HG03565 (cell line): ENCODE results near the gene HARS1.
"Not testable (repeated sequence)": the region's sequence is repeated elsewhere in the genome, so short reads cannot be mapped to it uniquely, and the experiment has no call there.

Source experiments
- ATAC-seq: cut with Tn5 transposase; IDR thresholded peaks from one replicate; pipeline ENCODE4 v1.9.1; 2021; ENCODE audit warnings: mild to moderate bottlenecking, moderate library complexity; ENCODE audit not compliant: unreplicated experiment

The HARS1 gene

GRCh38 chr5:140635291-140636257, 55.6 kb downstream of the HARS1 start:
- ATAC-seq, result no peak

GRCh38 chr5:140634103-140634502, 57.1 kb downstream of the HARS1 start:
- ATAC-seq, result no peak

GRCh38 chr5:140633501-140633900, 57.7 kb downstream of the HARS1 start:
- ATAC-seq, result no peak

GRCh38 chr5:140633021-140633471, 58.1 kb downstream of the HARS1 start, which contains the start of gene CD14:
CD14 (minus strand) TSS chr5:140633175; CDS start chr5:140633071, 104 bp downstream.
- no peak for ATAC-seq

GRCh38 chr5:140632366-140633020, 58.7 kb downstream of the HARS1 start:
- peak; percentile 45 for ATAC-seq

GRCh38 chr5:140631831-140632365, 59.3 kb downstream of the HARS1 start:
- ATAC-seq, result peak; percentile 25

GRCh38 chr5:140631036-140631417, 60.1 kb downstream of the HARS1 start:
- no peak for ATAC-seq

GRCh38 chr5:140630292-140631035, 60.7 kb downstream of the HARS1 start:
- ATAC-seq, result no peak

- no peak for ATAC-seq
Observed at GRCh38 chr5:140628711-140629110, 62.5 kb downstream of the HARS1 start.

GRCh38 chr5:140627972-140628371, 63.2 kb downstream of the HARS1 start:
- ATAC-seq, result no peak

- ATAC-seq, result not testable (repeated sequence)
Observed at GRCh38 chr5:140624886-140625285, 66.3 kb downstream of the HARS1 start.
